H9 (cell line): ENCODE results near the gene OARD1. TPM values are rescaled to one million over a fixed set of nuclear protein-coding genes. Genes with fewer than 3 reads are reported as not detected.

Source experiments
- DNase-seq: peaks from one replicate; pipeline ENCODE4 v3.0.0-alpha.2; 2017
- H2AFZ ChIP-seq: one replicate; pipeline ENCODE4 v1.6.1; 2013; ENCODE audit warnings: mild to moderate bottlenecking, low read length, control low read depth, moderate library complexity
- H2AK5ac ChIP-seq: 2 replicates; pipeline ENCODE4 v1.6.1; 2013; ENCODE audit warnings: low read length, control low read depth, mixed read lengths; ENCODE audit not compliant: insufficient read length
- H2BK120ac ChIP-seq: one replicate; pipeline ENCODE4 v1.6.1; 2013; ENCODE audit warnings: low read depth, mild to moderate bottlenecking, low read length, control low read depth, inconsistent platforms; ENCODE audit not compliant: poor library complexity, severe bottlenecking
- H2BK12ac ChIP-seq: 2 replicates; pipeline ENCODE4 v1.6.1; 2013; ENCODE audit warnings: low read length, control low read depth, mixed read lengths, low read depth; ENCODE audit not compliant: insufficient read length
- H2BK15ac ChIP-seq: 2 replicates; pipeline ENCODE4 v1.6.1; 2013; ENCODE audit warnings: low read depth, low read length, control low read depth
- H2BK20ac ChIP-seq: one replicate; pipeline ENCODE4 v1.6.1; 2013; ENCODE audit warnings: low read depth, mild to moderate bottlenecking, low read length, control low read depth, inconsistent platforms; ENCODE audit not compliant: poor library complexity, severe bottlenecking
- H2BK5ac ChIP-seq: 2 replicates; pipeline ENCODE4 v1.6.1; 2013; ENCODE audit warnings: low read length, control low read depth, mixed read lengths; ENCODE audit not compliant: insufficient read length
- H3K14ac ChIP-seq: 2 replicates; pipeline ENCODE4 v1.6.1; 2013; ENCODE audit warnings: low read length, control low read depth; ENCODE audit not compliant: insufficient read depth
- H3K18ac ChIP-seq: 2 replicates; pipeline ENCODE4 v1.6.1; 2013; ENCODE audit warnings: low read depth, mild to moderate bottlenecking, mixed read lengths, low read length, control low read depth; ENCODE audit not compliant: insufficient read length
- H3K23ac ChIP-seq: 2 replicates; pipeline ENCODE4 v1.6.1; 2013; ENCODE audit warnings: low read length, control low read depth, mixed read lengths, low read depth; ENCODE audit not compliant: insufficient read length
- H3K23me2 ChIP-seq: 2 replicates; pipeline ENCODE4 v1.6.1; 2013; ENCODE audit warnings: low read depth, mild to moderate bottlenecking, mixed read lengths, low read length, control low read depth; ENCODE audit not compliant: insufficient read length, poor library complexity, severe bottlenecking
- H3K27ac ChIP-seq: 2 replicates; pipeline ENCODE4 v1.5.1; 2013; ENCODE audit warnings: low read length, control low read depth, mixed read lengths, low read depth; ENCODE audit not compliant: insufficient read length
- H3K27me3 ChIP-seq: 2 replicates; pipeline ENCODE4 v1.6.1; 2013; ENCODE audit warnings: low read length, control low read depth, inconsistent platforms; ENCODE audit not compliant: insufficient read depth
- H3K4ac ChIP-seq: 2 replicates; pipeline ENCODE4 v1.6.1; 2013; ENCODE audit warnings: low read depth, mild to moderate bottlenecking, control low read depth, inconsistent platforms, low read length, moderate library complexity
- H3K4me1 ChIP-seq: 2 replicates; pipeline ENCODE4 v1.6.1; 2013; ENCODE audit warnings: low read length, control low read depth, inconsistent platforms; ENCODE audit not compliant: insufficient read depth
- H3K4me2 ChIP-seq: 2 replicates; pipeline ENCODE4 v1.6.1; 2013; ENCODE audit warnings: low read length, control low read depth, mixed read lengths; ENCODE audit not compliant: insufficient read length, insufficient read depth
- H3K56ac ChIP-seq: 2 replicates; pipeline ENCODE4 v1.6.1; 2013; ENCODE audit warnings: low read depth, mild to moderate bottlenecking, mixed read lengths, low read length, control low read depth; ENCODE audit not compliant: insufficient read length
- H3K79me1 ChIP-seq: 2 replicates; pipeline ENCODE4 v1.6.1; 2013; ENCODE audit warnings: low read depth, mild to moderate bottlenecking, moderate library complexity, low read length, control low read depth, inconsistent platforms; ENCODE audit not compliant: insufficient read depth, poor library complexity, severe bottlenecking
- H3K79me2 ChIP-seq: 2 replicates; pipeline ENCODE4 v1.6.1; 2013; ENCODE audit warnings: low read length, control low read depth, inconsistent platforms; ENCODE audit not compliant: insufficient read depth
- H3K9ac ChIP-seq: 2 replicates; pipeline ENCODE4 v1.6.1; 2013; ENCODE audit warnings: low read length, control low read depth, mixed read lengths; ENCODE audit not compliant: insufficient read length; ENCODE audit errors: extremely low read depth
- H3K9me3 ChIP-seq: one replicate; pipeline ENCODE4 v1.6.1; 2013; ENCODE audit warnings: low read depth, low read length, inconsistent platforms; ENCODE audit not compliant: control insufficient read depth
- H3T11ph ChIP-seq: one replicate; pipeline ENCODE4 v1.6.1; 2013; ENCODE audit warnings: mild to moderate bottlenecking, low read length, control low read depth, inconsistent platforms
- H4K20me1 ChIP-seq: one replicate; pipeline ENCODE4 v1.6.1; 2013; ENCODE audit not compliant: control insufficient read depth, insufficient read length, insufficient read depth
- H4K5ac ChIP-seq: 2 replicates; pipeline ENCODE4 v1.6.1; 2013; ENCODE audit warnings: low read depth, mild to moderate bottlenecking, mixed read lengths, low read length, control low read depth; ENCODE audit not compliant: insufficient read length
- H4K8ac ChIP-seq: replicated peaks from 2 replicates; pipeline ENCODE4 v1.6.1; 2013; ENCODE audit warnings: low read length, control low read depth, mixed read lengths, low read depth; ENCODE audit not compliant: insufficient read length
- H4K91ac ChIP-seq: 2 replicates; pipeline ENCODE4 v1.6.1; 2013; ENCODE audit warnings: low read depth, mild to moderate bottlenecking, moderate library complexity, mixed read lengths, low read length, control low read depth; ENCODE audit not compliant: insufficient read length
- H3K27ac Mint-ChIP-seq, 3 experiments: 2 replicates in 2 of 3; 3 replicates in 1 of 3; pipeline ENCODE4 v1.8.0; 2020 to 2021; ENCODE audit warnings: mixed read lengths in 3 of 3, mild to moderate bottlenecking in 1 of 3, moderate library complexity in 1 of 3
- H3K27me3 Mint-ChIP-seq: 2 replicates; pipeline ENCODE4 v1.8.0; 2021; ENCODE audit warnings: low read depth, mild to moderate bottlenecking, moderate library complexity, mixed read lengths
- H3K36me3 Mint-ChIP-seq, 3 experiments: 2 replicates in 2 of 3; 3 replicates in 1 of 3; pipeline ENCODE4 v1.8.0; 2020 to 2021; ENCODE audit warnings: low read depth in 3 of 3, mixed read lengths in 3 of 3; ENCODE audit not compliant: insufficient read depth in 1 of 3
- H3K4me1 Mint-ChIP-seq, 2 experiments: 2 replicates each; pipeline ENCODE4 v1.8.0; 2020; ENCODE audit warnings: mixed read lengths in 2 of 2
- H3K4me3 Mint-ChIP-seq, 2 experiments: 2 replicates in 1 of 2; 3 replicates in 1 of 2; pipeline ENCODE4 v1.8.0; 2020 to 2021; ENCODE audit warnings: mild to moderate bottlenecking in 2 of 2, mixed read lengths in 2 of 2, moderate library complexity in 1 of 2
- H3K9me3 Mint-ChIP-seq, 2 experiments: 2 replicates in 1 of 2; 3 replicates in 1 of 2; pipeline ENCODE4 v1.8.0; 2020; ENCODE audit warnings: mild to moderate bottlenecking in 2 of 2, mixed read lengths in 2 of 2, moderate library complexity in 1 of 2
- CTCF ChIP-seq: fragments of 200-600 bp; sonication (generic); conservative IDR thresholded peaks from 3 replicates; pipeline ENCODE4 v1.8.0; 2021; ENCODE audit warnings: antibody characterized with exemption, mild to moderate bottlenecking
- WGBS: extraction: QIAGEN DNeasy Blood & Tissue Kit; methylation state at CpG from one replicate; pipeline ENCODE4 v1.1.7; 2013; ENCODE audit warnings: missing lambda C conversion rate, low lambda C conversion rate, mixed read lengths; ENCODE audit not compliant: insufficient read length; ENCODE audit errors: extremely low coverage; 5-methylcytosine and 5-hydroxymethylcytosine counted together
- total RNA-seq: library from RNA; stranded (reverse); gene quantifications from 2 replicates; pipeline ENCODE4 v1.2.1, GENCODE V29; 2021

Gene OARD1
- total RNA-seq, 1 experiment from 2014 or later: 36.6 TPM

DNA sequence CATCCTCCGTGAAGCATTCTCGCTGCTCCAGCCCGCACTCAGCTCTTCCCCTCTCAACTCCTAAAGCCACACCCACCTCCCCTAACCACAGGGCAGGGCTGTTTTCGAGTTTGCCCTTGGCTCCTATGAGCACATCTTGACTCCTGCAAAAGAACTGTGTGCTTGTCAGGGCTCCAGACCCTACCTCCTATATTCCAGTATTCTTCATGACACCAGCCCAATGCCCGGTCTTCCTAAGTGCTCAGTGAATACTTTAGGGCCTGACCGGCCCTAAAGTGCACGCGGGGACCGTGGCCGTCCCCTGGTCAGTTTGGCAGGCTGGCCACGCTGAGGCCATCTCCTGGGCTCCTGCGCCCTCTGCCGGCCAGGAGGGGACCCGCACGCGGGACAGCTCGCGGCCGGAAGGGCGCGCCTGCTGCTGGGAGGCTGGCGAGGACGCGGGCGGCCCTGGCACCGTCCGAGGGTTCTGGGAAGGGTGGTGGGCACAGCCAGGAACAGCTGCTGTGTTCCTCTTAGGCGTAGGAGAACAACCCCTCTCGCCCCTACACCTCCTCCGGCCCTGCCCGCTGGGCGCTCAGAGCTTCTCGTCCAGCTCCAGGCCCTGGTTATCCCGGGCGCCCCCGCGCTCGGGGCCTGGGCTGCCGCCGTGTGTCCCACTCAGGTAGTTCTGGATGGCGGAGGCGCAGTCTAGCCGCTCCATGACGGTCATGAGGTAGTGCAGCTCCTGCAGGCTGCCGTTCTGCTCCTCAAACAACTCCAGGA is 44.2 kb downstream of the OARD1 start:
- Histone ChIP-seq H2BK120ac (no peak overlapping the region), H3K4ac (no peak overlapping the region), H3K56ac (no peak overlapping the region), H3K14ac (peak overlapping the region; percentile 91), H2BK15ac (no peak overlapping the region), H3K9me3 (no peaks in the 10 kb centered on the region), H3T11ph (no peak overlapping the region), H3K27ac (no peak overlapping the region), H4K5ac (no peak overlapping the region), H2AK5ac (no peak overlapping the region), H4K20me1 (no peaks in the 10 kb centered on the region), H3K23ac (no peak overlapping the region), H3K4me2 (peak overlapping the region; percentile 61), H3K27me3 (no peaks in the 10 kb centered on the region), H3K79me2 (no peaks in the 10 kb centered on the region), H2BK12ac (no peak overlapping the region), H4K91ac (no peak overlapping the region), H2AFZ (no peak overlapping the region), H2BK5ac (no peak overlapping the region), H3K79me1 (no peaks in the 10 kb centered on the region), H3K23me2 (peaks cover 8% of the 10 kb centered on the region), H2BK20ac (no peak overlapping the region), H3K9ac (peak overlapping the region; percentile 38), H3K4me1 (peaks cover 8% of the 10 kb centered on the region), H3K18ac (peak overlapping the region; percentile 81), H4K8ac (no peak overlapping the region)
- Mint-ChIP-seq H3K9me3 (no peaks in the 10 kb centered on the region), H3K4me3 (peak overlapping the region; percentile 68 to 81), H3K36me3 (0 out of 7 replicates have a peak, but pooled peaks cover 0 to 4% (median 0%) of the 10 kb centered on the region in 3 experiments), H3K27me3 (no peaks in the 10 kb centered on the region), H3K4me1 (peaks cover 22% of the 10 kb centered on the region in 2 experiments), H3K27ac (peak overlapping the region in 2 of 3 experiments; percentile 21 to 63; a peak in 3 of 7 replicates)
- no CpG with 5 or more reads among the region's 45 CpGs for WGBS
- peak; percentile 100 for TF ChIP-seq CTCF
- peak; percentile 86 for DNase-seq
